Panc1 (cell line): ENCODE measurements around the gene KMT2A. TPM values are rescaled to one million over a fixed set of nuclear protein-coding genes. Genes with fewer than 3 reads are reported as not detected.

Experiments used
- ATAC-seq: fragments of 200-7000 bp; cut with Tn5 transposase; 2 replicates; pipeline ENCODE4 v1.9.1; 2020; ENCODE audit warnings: mild to moderate bottlenecking, moderate library complexity
- BruUV-seq: library from RNA; stranded (reverse); fragments of 400-500 nt; replicated peaks from 2 replicates; lab custom pipeline; 2021; lab: Mats Ljungman, UMichigan
- CTCF ChIA-PET: fragments of 300-600 bp; sonication (Branson Sonifier 250); formaldehyde crosslinking; loops from one replicate; lab custom pipeline; 2022; ENCODE audit warnings: antibody characterized with exemption; lab: Charles Lee
- POLR2A ChIA-PET: fragments of 300-600 bp; sonication (Branson Sonifier 250); formaldehyde crosslinking; loops from one replicate; lab custom pipeline; 2022; ENCODE audit warnings: antibody characterized with exemption; lab: Charles Lee
- DNase-seq: peaks from one replicate; pipeline ENCODE4 v3.0.0-alpha.2; 2010; ENCODE audit warnings: low read depth, low spot score
- H3K27ac ChIP-seq: 2 replicates; pipeline ENCODE4 v1.5.1; 2011; ENCODE audit warnings: mild to moderate bottlenecking, low read length, inconsistent platforms
- H3K27me3 ChIP-seq: fragments of 200-500 bp; sonication (Bioruptor generic); 2 replicates; pipeline ENCODE4 v1.6.0; 2014; ENCODE audit warnings: low read length, inconsistent platforms; ENCODE audit not compliant: control insufficient read depth, insufficient read depth
- H3K36me3 ChIP-seq: fragments of 200-500 bp; sonication (Bioruptor generic); 2 replicates; pipeline ENCODE4 v1.5.1; 2014; ENCODE audit warnings: inconsistent platforms, mild to moderate bottlenecking, low read length, moderate library complexity; ENCODE audit not compliant: control insufficient read depth, insufficient read depth
- H3K4me1 ChIP-seq: 2 replicates; pipeline ENCODE4 v1.5.1; 2011; ENCODE audit warnings: inconsistent platforms, mild to moderate bottlenecking, low read length, moderate library complexity; ENCODE audit not compliant: control insufficient read depth, insufficient read depth
- H3K4me3 ChIP-seq, 2 experiments: 2 replicates each; pipeline ENCODE4 v1.5.1; 2011 to 2012; ENCODE audit warnings: low read depth in 2 of 2, low read length in 2 of 2, mild to moderate bottlenecking in 2 of 2, inconsistent platforms in 1 of 2, moderate library complexity in 1 of 2
- H3K9me3 ChIP-seq: fragments of 200-500 bp; sonication (Bioruptor generic); 2 replicates; pipeline ENCODE4 v1.5.1; 2014; ENCODE audit warnings: low read depth, mild to moderate bottlenecking, inconsistent platforms, low read length, moderate library complexity; ENCODE audit not compliant: control insufficient read depth, insufficient read depth
- POLR2AphosphoS5 ChIP-seq: IDR thresholded peaks from 2 replicates; pipeline ENCODE4 v1.6.1; 2012; ENCODE audit warnings: mild to moderate bottlenecking, low read depth, low read length, moderate library complexity
- REST ChIP-seq, 2 experiments: IDR thresholded peaks; 2 replicates each; pipeline ENCODE4 v1.6.1; 2011 to 2012; ENCODE audit warnings: low read depth in 2 of 2, control low read depth in 1 of 2, low read length in 1 of 2, mild to moderate bottlenecking in 1 of 2, moderate library complexity in 1 of 2; ENCODE audit not compliant: insufficient read depth in 1 of 2
- SIN3A ChIP-seq: IDR thresholded peaks from 2 replicates; pipeline ENCODE4 v1.6.1; 2012; ENCODE audit warnings: low read depth, mild to moderate bottlenecking, low read length, moderate library complexity, borderline replicate concordance; ENCODE audit not compliant: insufficient read depth
- TCF7L2 ChIP-seq: IDR thresholded peaks from 2 replicates; pipeline ENCODE4 v1.6.1; 2011; ENCODE audit warnings: mild to moderate bottlenecking, low read depth, low read length, inconsistent platforms
- in situ Hi-C: cut with HindIII; loops from 2 replicates; pipeline ENCODE4 v1.10.0; 2016; ENCODE audit warnings: low sequenced_read_pairs, low pct_unique_long_range_greater_than_20kb
- intact Hi-C: fragments of 100-400 bp; cut with micrococcal nuclease; formaldehyde crosslinking; loops from one replicate; pipeline ENCODE4 v1.10.0; 2022; ENCODE audit not compliant: unreplicated experiment
- total RNA-seq: library from RNA; stranded (reverse); gene quantifications from one replicate; pipeline ENCODE4 v1.2.1, GENCODE V29; 2021; ENCODE audit not compliant: unreplicated experiment
- TF ChIP-seq, protein P1 (sequence below): fragments of 450-650 bp; IDR thresholded peaks from 2 replicates; pipeline ENCODE4 v1.5.1; 2017; ENCODE audit warnings: mild to moderate bottlenecking

Gene KMT2A
- total RNA-seq, 1 experiment from 2014 or later, result 139 TPM

- Histone ChIP-seq H3K27me3 (no peaks in the 10 kb centered on the region), H3K27ac (peak overlapping the region; percentile 18; the same call in 1 of the 2 replicates), H3K9me3 (no peaks in the 10 kb centered on the region), H3K36me3 (peaks cover 68% of the 10 kb centered on the region), H3K4me3 (no peak overlapping the region), H3K4me1 (no peaks in the 10 kb centered on the region)
- DNase-seq (no peak), ATAC-seq (no peak)
- TF ChIP-seq POLR2AphosphoS5 (no peak), REST (IDR thresholded peaks at IDR 0.05; ENCODE audit: insufficient read depth in 1 of 2, low read depth in 2 of 2, low read length in 1 of 2) (no peak), TCF7L2 (no peak)
- ChIA-PET CTCF (no interaction called here), POLR2A (no interaction called here)
- intact Hi-C loops, result no loop called here
- in situ Hi-C loops, result no loop called here
- BruUV-seq, result no TSS peak
These were observed 54.7 kb downstream of the KMT2A start for GRCh38 chr11:118491041-118491440.

DNA sequence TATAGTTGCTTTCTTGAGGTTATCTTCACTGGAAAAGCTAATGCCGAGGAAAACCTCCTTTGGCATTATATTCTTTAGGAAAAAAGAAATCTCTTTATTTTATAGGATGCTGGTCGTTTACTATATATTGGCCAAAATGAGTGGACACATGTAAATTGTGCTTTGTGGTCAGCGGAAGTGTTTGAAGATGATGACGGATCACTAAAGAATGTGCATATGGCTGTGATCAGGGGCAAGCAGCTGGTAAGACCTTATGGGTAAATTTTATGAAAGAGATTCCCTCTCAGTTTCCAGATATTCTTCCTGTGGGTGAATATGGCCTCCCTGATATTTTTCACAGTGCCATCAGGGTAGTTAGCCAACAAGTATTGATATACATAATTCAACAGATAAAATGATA, 61.5 kb downstream of the KMT2A start:
- Histone ChIP-seq H3K27ac (no peak overlapping the region), H3K4me1 (no peaks in the 10 kb centered on the region), H3K4me3 (no peak overlapping the region), H3K36me3 (peaks cover 76% of the 10 kb centered on the region), H3K27me3 (no peaks in the 10 kb centered on the region), H3K9me3 (no peaks in the 10 kb centered on the region)
- CTCF ChIA-PET, result no interaction called here
- no peak for DNase-seq
- intact Hi-C loops (no loop called here), in situ Hi-C loops (no loop called here)
- TSS peak; percentile 30 for BruUV-seq
- no peak for ATAC-seq
- no peak for TF ChIP-seq SIN3A
- TF ChIP-seq, protein P1, sequence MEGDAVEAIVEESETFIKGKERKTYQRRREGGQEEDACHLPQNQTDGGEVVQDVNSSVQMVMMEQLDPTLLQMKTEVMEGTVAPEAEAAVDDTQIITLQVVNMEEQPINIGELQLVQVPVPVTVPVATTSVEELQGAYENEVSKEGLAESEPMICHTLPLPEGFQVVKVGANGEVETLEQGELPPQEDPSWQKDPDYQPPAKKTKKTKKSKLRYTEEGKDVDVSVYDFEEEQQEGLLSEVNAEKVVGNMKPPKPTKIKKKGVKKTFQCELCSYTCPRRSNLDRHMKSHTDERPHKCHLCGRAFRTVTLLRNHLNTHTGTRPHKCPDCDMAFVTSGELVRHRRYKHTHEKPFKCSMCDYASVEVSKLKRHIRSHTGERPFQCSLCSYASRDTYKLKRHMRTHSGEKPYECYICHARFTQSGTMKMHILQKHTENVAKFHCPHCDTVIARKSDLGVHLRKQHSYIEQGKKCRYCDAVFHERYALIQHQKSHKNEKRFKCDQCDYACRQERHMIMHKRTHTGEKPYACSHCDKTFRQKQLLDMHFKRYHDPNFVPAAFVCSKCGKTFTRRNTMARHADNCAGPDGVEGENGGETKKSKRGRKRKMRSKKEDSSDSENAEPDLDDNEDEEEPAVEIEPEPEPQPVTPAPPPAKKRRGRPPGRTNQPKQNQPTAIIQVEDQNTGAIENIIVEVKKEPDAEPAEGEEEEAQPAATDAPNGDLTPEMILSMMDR, result no peak
- no peak for TF ChIP-seq POLR2AphosphoS5
- POLR2A ChIA-PET, result interaction anchor here (0.5 kb wide), 1 partner anchor 88 kb away, joined by 4 read pairs; no protein-coding TSS in a partner anchor

GRCh38 chr11:118503216-118503615, 66.9 kb downstream of the KMT2A start:
- TSS peak; percentile 51 for BruUV-seq
- no peak for TF ChIP-seq REST (IDR thresholded peaks at IDR 0.05; ENCODE audit: insufficient read depth in 1 of 2, low read depth in 2 of 2, low read length in 1 of 2)
- TF ChIP-seq POLR2AphosphoS5, result no peak
- TF ChIP-seq SIN3A, result no peak
- TF ChIP-seq, protein P1, result no peak
- no peak for TF ChIP-seq TCF7L2
- intact Hi-C loops, result no loop called here
- DNase-seq (no peak), ATAC-seq (no peak)
- peaks cover 67% of the 10 kb centered on the region for H3K36me3 ChIP-seq
- ChIA-PET POLR2A (no interaction called here), CTCF (no interaction called here)
- H3K4me3 ChIP-seq, result no peak overlapping the region
- no peaks in the 10 kb centered on the region for H3K4me1 ChIP-seq
- in situ Hi-C loops, result no loop called here
- no peak overlapping the region for H3K27ac ChIP-seq
- H3K9me3 ChIP-seq, result no peaks in the 10 kb centered on the region
- H3K27me3 ChIP-seq, result no peaks in the 10 kb centered on the region
